Lower lobe of right lung (tissue), 2 donors: Measurements from ENCODE around the gene BGN. TPM values are rescaled to one million over a fixed set of nuclear protein-coding genes. Genes with fewer than 3 reads are reported as not detected.

Source experiments
- ATAC-seq, 2 donors: fragments of 200-7000 bp; cut with Tn5 transposase; one replicate each; pipeline ENCODE4 v1.9.1; 2020 to 2022; ENCODE audit warnings: mild to moderate bottlenecking in 2 of 2, moderate library complexity in 2 of 2
- DNase-seq: peaks from one replicate; pipeline ENCODE4 v3.0.0-alpha.2; 2020
- H3K27ac ChIP-seq: fragments of 200-600 bp; one replicate; pipeline ENCODE4 v1.8.0; 2022
- H3K27me3 ChIP-seq: fragments of 200-600 bp; one replicate; pipeline ENCODE4 v1.8.0; 2022; ENCODE audit warnings: low read depth
- H3K36me3 ChIP-seq: fragments of 200-600 bp; one replicate; pipeline ENCODE4 v1.8.0; 2022; ENCODE audit warnings: mild to moderate bottlenecking
- H3K4me1 ChIP-seq: fragments of 200-600 bp; one replicate; pipeline ENCODE4 v1.8.0; 2022
- H3K4me3 ChIP-seq: fragments of 200-600 bp; one replicate; pipeline ENCODE4 v1.8.0; 2022; ENCODE audit warnings: mild to moderate bottlenecking
- H3K9me3 ChIP-seq: fragments of 200-600 bp; one replicate; pipeline ENCODE4 v1.8.0; 2022
- CTCF ChIP-seq: fragments of 200-600 bp; IDR thresholded peaks from one replicate; pipeline ENCODE4 v1.8.0; 2022; ENCODE audit warnings: antibody characterized with exemption, mild to moderate bottlenecking
- intact Hi-C: fragments of 100-400 bp; cut with DNase I; formaldehyde crosslinking; loops from one replicate; pipeline ENCODE4 v1.11.0; 2022
- total RNA-seq: library from RNA; stranded (reverse); fragmentation: NEBNext Ultra II Directional; extraction: Animal tissue kit (Norgen Biotek cat#: 25700); gene quantifications from one replicate; pipeline ENCODE4 v1.2.1, GENCODE V29; 2021
- donor health status: DM: no; HTN: yes; CAD: no; lungs with severe emphysema.

Gene BGN
- total RNA-seq, 1 donor from 2014 or later, result 157 TPM

GRCh38 chrX:153517423-153517822, 22.6 kb downstream of the BGN start, which contains the start of gene ATP2B3:
Gene ATP2B3, plus strand, starts transcription at chrX:153517642. Its CDS starts 18,606 bp downstream, at chrX:153536248.
- Histone ChIP-seq H3K4me1 (no peaks in the 10 kb centered on the region), H3K27ac (no peak within 1 kb of the TSS), H3K36me3 (no peaks in the 10 kb centered on the region), H3K27me3 (peaks cover 11% of the 10 kb centered on the region), H3K9me3 (no peaks in the 10 kb centered on the region), H3K4me3 (no peak within 1 kb of the TSS)
- intact Hi-C loops, result no loop called here
- TF ChIP-seq CTCF, result no peak
- ATAC-seq, result no peak
- no peak for DNase-seq

- intact Hi-C loops, result no loop called here
- no peak for TF ChIP-seq CTCF
- ATAC-seq (no peak), DNase-seq (no peak)
- no peak overlapping the region for H3K27ac ChIP-seq
- peaks cover 12% of the 10 kb centered on the region for H3K27me3 ChIP-seq
- H3K36me3 ChIP-seq, result no peaks in the 10 kb centered on the region
- no peaks in the 10 kb centered on the region for H3K9me3 ChIP-seq
- H3K4me3 ChIP-seq, result no peak overlapping the region
- no peaks in the 10 kb centered on the region for H3K4me1 ChIP-seq
Observed at GRCh38 chrX:153517946-153518834, 23.4 kb downstream of the BGN start.

DNA sequence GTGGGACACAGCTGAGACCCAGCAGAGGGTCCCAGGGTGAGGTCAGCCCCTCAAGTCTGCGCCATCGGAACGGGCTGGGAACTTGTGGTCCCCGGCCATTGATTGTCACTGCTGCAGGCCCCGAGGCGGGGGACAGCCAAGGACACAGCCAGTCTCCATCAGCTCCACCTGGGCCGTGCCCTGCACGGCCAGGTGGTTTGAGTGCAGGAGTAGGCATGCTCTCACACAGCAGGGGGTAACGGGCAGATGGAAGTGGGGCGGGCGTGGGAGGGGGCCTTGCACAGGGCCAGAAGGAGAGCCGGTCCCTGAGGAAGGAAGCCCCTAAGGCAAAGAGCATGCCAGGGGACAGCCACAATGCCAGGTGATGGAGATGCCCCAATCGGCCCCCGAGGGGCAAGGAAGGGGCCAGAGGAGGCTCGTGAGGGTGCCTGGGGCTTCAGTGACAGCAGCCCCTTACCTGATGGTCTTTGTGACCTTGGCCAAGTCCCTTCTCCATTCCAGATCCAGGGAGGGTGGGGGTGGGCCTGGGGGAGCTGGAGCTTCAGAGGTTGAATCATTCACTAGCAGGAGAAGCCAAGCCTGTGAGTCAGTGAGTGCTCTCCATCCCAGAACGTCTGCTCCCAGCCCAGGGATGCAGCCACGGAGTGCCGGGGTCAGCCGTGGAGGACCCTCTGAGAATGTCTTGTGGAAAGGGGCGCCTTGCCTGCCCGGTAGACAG, 24.9 kb downstream of the BGN start:
- H3K27me3 ChIP-seq, result peaks cover 12% of the 10 kb centered on the region

DNA sequence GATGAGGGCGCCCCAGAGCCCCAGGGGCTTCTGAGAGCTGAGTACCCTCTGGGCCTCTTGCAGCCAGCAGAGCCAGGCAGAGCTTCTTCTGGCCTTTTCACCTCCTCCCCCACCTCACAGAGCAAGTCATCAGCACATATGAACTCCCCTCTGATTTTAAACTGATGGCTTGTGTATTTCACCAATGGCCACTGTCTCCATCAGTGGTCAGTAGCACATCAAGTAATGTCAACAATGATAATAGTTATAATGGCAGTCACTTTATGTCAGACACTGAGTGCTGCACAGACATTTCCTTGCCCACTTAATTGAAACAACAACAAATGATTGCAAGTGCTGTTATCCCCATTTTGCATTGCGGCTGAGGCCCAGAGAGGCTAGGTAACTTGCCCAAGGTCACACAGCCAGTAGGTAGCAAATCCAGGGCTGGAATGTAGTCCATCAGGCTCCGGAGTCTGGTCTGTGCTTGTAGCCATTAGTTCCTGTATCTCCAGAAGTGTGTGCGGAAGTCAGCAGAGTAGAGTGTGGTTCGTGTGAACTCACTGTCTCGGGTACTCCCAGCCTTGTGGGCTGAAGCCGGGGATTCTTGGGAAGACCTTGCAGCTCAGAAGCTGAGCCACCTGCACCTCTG, 25.6 kb downstream of the BGN start:
- no peaks in the 10 kb centered on the region for H3K9me3 ChIP-seq
- DNase-seq, result no peak
- no peaks in the 10 kb centered on the region for H3K4me1 ChIP-seq
- peaks cover 12% of the 10 kb centered on the region for H3K27me3 ChIP-seq
- H3K4me3 ChIP-seq, result no peak overlapping the region
- no peak for ATAC-seq
- TF ChIP-seq CTCF, result no peak
- no peaks in the 10 kb centered on the region for H3K36me3 ChIP-seq
- no peak overlapping the region for H3K27ac ChIP-seq
- intact Hi-C loops, result no loop called here

More for the DNA sequence above, 24.9 kb downstream of the BGN start:
- Histone ChIP-seq H3K36me3 (no peaks in the 10 kb centered on the region), H3K27ac (no peak overlapping the region), H3K9me3 (no peaks in the 10 kb centered on the region), H3K4me3 (no peak overlapping the region), H3K4me1 (no peaks in the 10 kb centered on the region)
- TF ChIP-seq CTCF, result no peak
- DNase-seq (no peak), ATAC-seq (no peak)
- intact Hi-C loops, result no loop called here

GRCh38 chrX:153521034-153521433, 26.3 kb downstream of the BGN start:
- no peak for ATAC-seq
- Histone ChIP-seq H3K4me3 (no peak overlapping the region), H3K27ac (no peak overlapping the region), H3K36me3 (no peaks in the 10 kb centered on the region), H3K4me1 (no peaks in the 10 kb centered on the region), H3K9me3 (no peaks in the 10 kb centered on the region), H3K27me3 (peaks cover 12% of the 10 kb centered on the region)
- no peak for TF ChIP-seq CTCF
- no peak for DNase-seq
- intact Hi-C loops, result no loop called here
